PC-9 (cell line): ENCODE measurements around the gene WIPF1. TPM values are rescaled to one million over a fixed set of nuclear protein-coding genes. Genes with fewer than 3 reads are reported as not detected.

ENCODE experiments used
- BruUV-seq: library from RNA; stranded (reverse); fragments of 400-500 nt; replicated peaks from 2 replicates; lab custom pipeline; 2021; lab: Mats Ljungman, UMichigan
- CTCF ChIA-PET: fragments of 300-600 bp; sonication (Branson Sonifier 250); formaldehyde crosslinking; loops from one replicate; lab custom pipeline; 2022; ENCODE audit warnings: antibody characterized with exemption; lab: Charles Lee
- POLR2A ChIA-PET: fragments of 300-600 bp; sonication (Branson Sonifier 250); formaldehyde crosslinking; loops from one replicate; lab custom pipeline; 2022; ENCODE audit warnings: antibody characterized with exemption; ENCODE audit not compliant: unreplicated experiment; lab: Charles Lee
- DNase-seq, 2 experiments: peaks; one replicate each; pipeline versions ENCODE4 v3.0.0 to v3.0.0-alpha.2; 2015 to 2022; ENCODE audit warnings: mixed read lengths in 1 of 2
- H2AFZ ChIP-seq: fragments of 200-600 bp; sonication (generic); 2 replicates; pipeline ENCODE4 v1.8.1; 2017; ENCODE audit warnings: antibody characterized with exemption
- H3F3A ChIP-seq: fragments of 200-600 bp; sonication (generic); 2 replicates; pipeline ENCODE4 v1.8.1; 2017; ENCODE audit warnings: antibody characterized with exemption, mild to moderate bottlenecking, low read depth; ENCODE audit not compliant: insufficient read depth
- H3K27ac ChIP-seq: fragments of 200-600 bp; sonication (generic); 2 replicates; pipeline ENCODE4 v1.6.1; 2016; ENCODE audit warnings: mixed run types
- H3K27me3 ChIP-seq: fragments of 200-600 bp; sonication (generic); 2 replicates; pipeline ENCODE4 v1.6.1; 2016; ENCODE audit warnings: low read depth, mixed run types; ENCODE audit not compliant: insufficient read depth
- H3K36me3 ChIP-seq: fragments of 200-600 bp; sonication (generic); 2 replicates; pipeline ENCODE4 v1.6.1; 2016; ENCODE audit warnings: low read depth, mixed run types
- H3K4me1 ChIP-seq: fragments of 200-600 bp; sonication (generic); replicated peaks from 2 replicates; pipeline ENCODE4 v1.6.1; 2016; ENCODE audit warnings: mixed run types; ENCODE audit not compliant: insufficient read depth
- H3K4me2 ChIP-seq: fragments of 200-600 bp; sonication (generic); 2 replicates; pipeline ENCODE4 v1.6.1; 2017; ENCODE audit warnings: mixed run types
- H3K4me3 ChIP-seq: fragments of 200-600 bp; sonication (generic); 2 replicates; pipeline ENCODE4 v1.6.1; 2016; ENCODE audit warnings: mixed run types
- H3K79me2 ChIP-seq: fragments of 200-600 bp; sonication (generic); 2 replicates; pipeline ENCODE4 v1.6.1; 2017; ENCODE audit warnings: low read depth, mixed run types
- H3K9me2 ChIP-seq: fragments of 200-600 bp; sonication (generic); 2 replicates; pipeline ENCODE4 v1.8.1; 2017; ENCODE audit warnings: mild to moderate bottlenecking; ENCODE audit not compliant: insufficient read depth
- H3K9me3 ChIP-seq: fragments of 200-600 bp; sonication (generic); 2 replicates; pipeline ENCODE4 v1.8.1; 2016; ENCODE audit warnings: low read depth; ENCODE audit not compliant: insufficient read depth
- H4K20me1 ChIP-seq: fragments of 200-600 bp; sonication (generic); 2 replicates; pipeline ENCODE4 v1.8.1; 2017; ENCODE audit not compliant: insufficient read depth
- EZH2 ChIP-seq: fragments of 200-600 bp; sonication (generic); IDR thresholded peaks from 2 replicates; pipeline ENCODE4 v1.8.0; 2017; ENCODE audit warnings: antibody characterized with exemption, low read depth
- intact Hi-C: fragments of 100-400 bp; cut with micrococcal nuclease; formaldehyde crosslinking; loops from one replicate; pipeline ENCODE4 v1.10.0; 2022; ENCODE audit not compliant: unreplicated experiment
- total RNA-seq: library from RNA; stranded (reverse); gene quantifications from 2 replicates; pipeline ENCODE4 v1.2.3, GENCODE V29; 2021
- TF ChIP-seq, protein P1 (sequence below): fragments of 200-600 bp; sonication (generic); conservative IDR thresholded peaks from 2 replicates; pipeline ENCODE4 v1.6.1; 2017; ENCODE audit warnings: mixed run types, antibody characterized with exemption, mild to moderate bottlenecking, moderate library complexity

Gene WIPF1
- total RNA-seq, 1 experiment from 2014 or later: 0.46 TPM

DNA sequence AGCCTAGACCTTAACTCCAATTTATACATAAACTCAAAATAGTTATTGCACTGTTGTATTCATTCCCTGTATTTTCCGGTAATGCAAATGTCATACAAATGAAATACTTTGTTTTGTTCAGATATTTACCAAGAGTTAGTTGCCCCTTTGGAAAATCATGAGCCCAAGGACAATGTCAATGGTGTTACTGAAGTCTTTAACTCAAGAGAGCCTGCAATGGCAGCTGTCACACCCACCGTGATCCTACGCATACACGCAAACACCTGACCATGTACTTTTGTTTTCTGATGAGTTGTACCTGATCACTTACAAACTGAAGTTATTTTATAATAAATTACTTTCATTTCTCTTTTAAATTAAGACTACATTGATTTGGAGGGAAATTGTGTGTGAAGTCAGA, 11.7 kb upstream of the WIPF1 start:
- Histone ChIP-seq H4K20me1 (no peaks in the 10 kb centered on the region), H3K79me2 (no peaks in the 10 kb centered on the region), H3K36me3 (no peaks in the 10 kb centered on the region), H3K4me2 (no peak overlapping the region), H3F3A (no peaks in the 10 kb centered on the region), H3K9me2 (no peaks in the 10 kb centered on the region), H3K4me1 (peaks cover 13% of the 10 kb centered on the region), H3K27me3 (no peaks in the 10 kb centered on the region), H2AFZ (no peak overlapping the region), H3K9me3 (no peaks in the 10 kb centered on the region), H3K4me3 (no peak overlapping the region), H3K27ac (no peak overlapping the region)
- TF ChIP-seq, protein P1, sequence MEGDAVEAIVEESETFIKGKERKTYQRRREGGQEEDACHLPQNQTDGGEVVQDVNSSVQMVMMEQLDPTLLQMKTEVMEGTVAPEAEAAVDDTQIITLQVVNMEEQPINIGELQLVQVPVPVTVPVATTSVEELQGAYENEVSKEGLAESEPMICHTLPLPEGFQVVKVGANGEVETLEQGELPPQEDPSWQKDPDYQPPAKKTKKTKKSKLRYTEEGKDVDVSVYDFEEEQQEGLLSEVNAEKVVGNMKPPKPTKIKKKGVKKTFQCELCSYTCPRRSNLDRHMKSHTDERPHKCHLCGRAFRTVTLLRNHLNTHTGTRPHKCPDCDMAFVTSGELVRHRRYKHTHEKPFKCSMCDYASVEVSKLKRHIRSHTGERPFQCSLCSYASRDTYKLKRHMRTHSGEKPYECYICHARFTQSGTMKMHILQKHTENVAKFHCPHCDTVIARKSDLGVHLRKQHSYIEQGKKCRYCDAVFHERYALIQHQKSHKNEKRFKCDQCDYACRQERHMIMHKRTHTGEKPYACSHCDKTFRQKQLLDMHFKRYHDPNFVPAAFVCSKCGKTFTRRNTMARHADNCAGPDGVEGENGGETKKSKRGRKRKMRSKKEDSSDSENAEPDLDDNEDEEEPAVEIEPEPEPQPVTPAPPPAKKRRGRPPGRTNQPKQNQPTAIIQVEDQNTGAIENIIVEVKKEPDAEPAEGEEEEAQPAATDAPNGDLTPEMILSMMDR: no peak
- no peak for TF ChIP-seq EZH2
- BruUV-seq: no TSS peak
- intact Hi-C loops: no loop called here
- no peak for DNase-seq
- POLR2A ChIA-PET: no interaction called here
- CTCF ChIA-PET: no interaction called here

DNA sequence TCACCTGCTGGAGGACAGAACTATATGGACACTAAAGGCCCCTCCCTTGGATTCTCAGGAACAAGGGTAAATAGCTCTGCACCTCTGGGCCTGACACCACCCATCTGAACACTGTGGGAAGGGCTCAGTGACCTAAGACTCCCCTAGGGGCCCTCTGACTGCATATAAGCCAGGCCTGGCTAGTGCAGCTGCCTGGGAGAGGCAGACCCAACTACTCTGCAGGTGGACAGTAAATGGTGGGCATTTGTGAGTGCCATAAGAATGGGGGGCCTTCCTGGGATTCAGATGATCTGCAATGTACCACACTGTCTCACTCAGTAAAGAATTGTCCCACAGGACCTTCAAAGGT, 11.2 kb upstream of the WIPF1 start:
- Histone ChIP-seq H3K27ac (no peak overlapping the region), H3K9me2 (no peaks in the 10 kb centered on the region), H3K4me2 (no peak overlapping the region), H2AFZ (no peak overlapping the region), H3K9me3 (no peaks in the 10 kb centered on the region), H3K4me3 (no peak overlapping the region), H3K27me3 (no peaks in the 10 kb centered on the region), H4K20me1 (no peaks in the 10 kb centered on the region), H3K36me3 (no peaks in the 10 kb centered on the region), H3K79me2 (no peaks in the 10 kb centered on the region), H3K4me1 (peaks cover 8% of the 10 kb centered on the region), H3F3A (no peaks in the 10 kb centered on the region)
- POLR2A ChIA-PET: no interaction called here
- no peak for DNase-seq
- intact Hi-C loops: no loop called here
- TF ChIP-seq, protein P1: no peak
- no peak for TF ChIP-seq EZH2
- CTCF ChIA-PET: no interaction called here
- no TSS peak for BruUV-seq

DNA sequence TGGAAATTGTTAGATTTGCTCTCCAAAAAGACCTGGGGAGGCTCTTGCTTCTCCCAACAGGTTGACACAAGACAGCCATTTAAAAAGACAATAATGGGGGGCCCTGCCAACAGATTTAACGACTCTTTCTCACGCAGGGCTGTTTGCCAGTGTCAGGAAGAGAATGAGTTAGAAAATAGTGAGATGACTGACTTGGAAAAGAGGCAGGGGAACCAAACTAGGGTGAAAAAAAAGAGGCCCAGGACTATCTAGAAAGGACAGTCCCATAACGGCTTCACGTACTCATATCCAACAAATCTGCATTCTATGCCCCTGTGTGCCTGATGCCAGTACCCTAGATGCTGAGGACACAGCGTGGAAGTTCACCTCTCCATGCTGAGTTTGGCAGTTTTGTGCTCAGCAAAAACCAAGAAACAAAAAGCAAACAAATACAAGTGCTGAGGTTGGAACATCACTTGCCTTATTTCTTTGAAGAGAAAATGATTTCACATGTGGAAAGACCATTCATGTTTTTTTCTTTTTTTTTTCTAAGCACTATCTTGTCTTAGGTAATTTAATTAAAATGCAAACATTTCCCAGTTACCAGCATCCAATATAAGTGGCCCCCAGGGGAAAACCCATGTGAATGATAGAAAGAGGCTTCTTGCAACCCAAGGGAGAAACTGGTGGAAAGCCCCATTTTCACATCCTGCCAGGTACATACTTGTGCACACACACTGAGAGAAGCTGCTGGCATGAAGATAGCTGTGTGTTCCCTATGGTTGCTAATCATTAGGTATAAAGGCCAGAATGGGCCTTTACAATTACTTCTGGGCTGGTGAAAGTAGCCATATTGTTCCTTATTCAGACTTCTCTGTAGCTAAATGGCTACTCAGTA, 10.6 kb upstream of the WIPF1 start:
- POLR2A ChIA-PET: no interaction called here
- no peak for DNase-seq
- Histone ChIP-seq H3K9me3 (no peaks in the 10 kb centered on the region), H3K4me3 (no peak overlapping the region), H3K27me3 (no peaks in the 10 kb centered on the region), H2AFZ (no peak overlapping the region), H3K4me2 (no peak overlapping the region), H3K27ac (no peak overlapping the region), H3K9me2 (no peaks in the 10 kb centered on the region), H4K20me1 (no peaks in the 10 kb centered on the region), H3K4me1 (peaks cover 2% of the 10 kb centered on the region), H3K79me2 (no peaks in the 10 kb centered on the region), H3K36me3 (no peaks in the 10 kb centered on the region), H3F3A (no peaks in the 10 kb centered on the region)
- BruUV-seq: no TSS peak
- no peak for TF ChIP-seq EZH2
- TF ChIP-seq, protein P1: no peak
- CTCF ChIA-PET: no interaction called here
- intact Hi-C loops: no loop called here
